ENCODE measurements around the gene KCNMA1.

GRCh38 chr10:77357185-77357584 is 280.4 kb downstream of the KCNMA1 start:
- TF ChIP-seq KAT2A (conservative IDR thresholded peaks at IDR 0.05; ENCODE audit: control insufficient read depth, low read depth, low read length): no peak
- no peak for TF ChIP-seq EP300 (IDR thresholded peaks at IDR 0.05; ENCODE audit: borderline replicate concordance in 1 of 2, control insufficient read depth in 1 of 2, low read depth in 2 of 2, low read length in 2 of 2)
